ENCODE data around the gene RAB7B.

The RAB7B gene

DNA sequence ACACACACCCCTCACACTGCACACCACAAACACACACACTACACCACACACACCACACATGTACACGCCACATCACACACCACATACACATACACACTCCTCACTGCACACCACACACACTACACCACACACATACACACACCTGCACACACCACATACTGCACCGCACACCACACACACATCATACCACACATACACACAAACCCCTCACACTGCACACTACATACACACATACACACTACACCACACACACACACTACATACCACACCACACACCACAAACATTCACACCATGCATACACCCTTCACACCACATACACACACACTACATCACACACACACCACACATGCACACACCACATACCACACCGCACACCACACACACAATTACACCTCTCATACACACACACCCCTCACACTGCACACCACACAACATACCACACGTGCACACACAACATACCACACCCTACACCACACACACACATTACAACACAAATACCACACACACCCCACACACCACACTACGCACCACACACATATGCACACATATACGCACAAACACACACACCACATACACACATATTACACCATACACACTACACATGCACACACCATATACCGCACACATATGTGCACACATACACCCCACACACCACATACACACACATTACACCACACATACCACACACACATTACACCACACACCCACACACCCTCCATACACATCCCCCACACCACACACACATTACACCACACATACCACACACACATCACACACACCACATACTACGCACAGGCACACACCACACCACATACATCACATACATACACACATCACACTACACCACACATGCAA is 29.6 kb downstream of the RAB7B start:
- DNase-seq (ENCODE audit: low read depth), result no peak

DNA sequence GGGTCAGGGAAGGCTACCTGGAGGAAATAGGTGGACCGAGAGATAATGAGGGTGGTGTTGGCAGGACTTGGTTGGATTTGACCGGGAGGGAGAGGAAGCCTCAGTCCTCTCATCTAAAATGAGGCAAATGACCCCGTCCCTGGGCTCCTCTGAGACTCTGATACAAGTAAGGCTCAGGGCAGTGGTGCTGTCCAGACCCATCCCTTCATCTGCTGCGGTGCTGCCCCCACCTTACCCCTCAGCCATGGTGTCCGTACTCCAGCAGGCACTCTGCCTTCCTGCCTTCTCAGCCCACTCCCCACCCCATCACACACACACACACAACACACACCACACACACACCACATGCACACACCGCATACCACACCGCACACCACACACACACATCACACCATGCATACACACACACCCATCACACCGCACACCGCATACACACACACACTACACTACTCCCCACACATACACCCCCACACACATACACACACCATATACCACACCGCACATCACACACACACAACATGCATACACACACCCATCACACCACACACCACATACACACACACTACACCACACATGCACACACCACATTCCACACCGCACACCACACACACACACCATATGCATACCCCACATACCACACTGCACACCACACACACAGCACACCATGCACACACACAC is 30.6 kb downstream of the RAB7B start:
- no peak for DNase-seq (ENCODE audit: low read depth)

DNA sequence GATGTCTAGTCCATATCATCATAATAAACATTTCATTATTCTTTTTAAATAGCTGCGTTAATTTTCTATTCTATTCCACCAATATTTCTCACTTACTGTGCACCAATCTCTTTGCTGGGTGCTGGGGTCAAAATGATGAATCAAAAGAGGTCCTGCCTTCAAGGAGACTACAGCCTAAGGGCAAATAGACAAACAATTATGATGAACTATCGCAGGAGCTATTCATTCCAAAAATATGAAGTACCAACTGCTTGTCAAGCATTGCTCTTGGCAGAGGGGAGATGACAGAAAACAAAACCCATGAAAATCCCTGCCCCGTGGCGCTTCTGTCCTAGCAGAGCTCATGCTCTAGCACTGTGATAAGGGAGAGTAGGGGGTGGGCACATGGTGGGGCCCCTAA is 31.1 kb downstream of the RAB7B start:
- no peak for DNase-seq (ENCODE audit: low read depth)

DNA sequence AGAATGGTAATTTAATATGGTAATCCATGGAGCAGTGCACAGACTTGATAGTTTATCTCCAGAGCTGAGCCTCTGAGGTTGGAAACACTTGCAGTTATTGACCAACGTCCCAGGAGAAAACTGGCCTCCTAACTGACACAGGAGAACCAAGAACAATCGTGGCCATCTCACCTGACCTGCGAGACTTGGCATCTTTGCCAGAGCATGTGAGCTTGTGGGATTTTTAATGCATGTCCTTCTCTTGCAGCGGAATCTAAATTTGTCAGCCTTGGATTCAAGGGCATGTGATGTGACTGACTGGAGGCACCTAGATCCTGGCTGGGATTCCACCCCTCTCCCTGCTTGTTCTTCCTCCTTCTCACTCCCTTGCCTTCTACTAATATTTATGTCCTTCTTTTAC is 32.1 kb downstream of the RAB7B start:
- no peak for DNase-seq (ENCODE audit: low read depth)

DNA sequence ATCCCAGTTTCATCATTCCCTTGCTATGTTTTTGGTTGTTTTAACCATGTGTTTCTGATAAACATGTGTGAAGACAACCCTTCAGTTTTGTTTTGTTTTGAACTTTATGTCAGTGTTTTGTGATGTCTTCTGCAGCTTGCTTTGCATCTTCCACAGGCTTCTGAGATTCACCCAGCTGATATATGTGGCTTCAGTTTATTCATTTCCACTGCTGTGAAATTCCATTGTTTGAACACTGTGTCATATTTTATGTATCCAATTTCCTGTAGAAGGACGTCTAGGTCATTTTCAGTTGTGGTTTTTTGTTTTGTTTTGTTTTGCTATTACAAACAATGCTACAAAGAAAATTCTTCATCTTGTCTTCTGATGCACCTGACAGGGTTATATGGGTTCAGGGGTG is 32.7 kb downstream of the RAB7B start:
- no peak for DNase-seq (ENCODE audit: low read depth)

DNA sequence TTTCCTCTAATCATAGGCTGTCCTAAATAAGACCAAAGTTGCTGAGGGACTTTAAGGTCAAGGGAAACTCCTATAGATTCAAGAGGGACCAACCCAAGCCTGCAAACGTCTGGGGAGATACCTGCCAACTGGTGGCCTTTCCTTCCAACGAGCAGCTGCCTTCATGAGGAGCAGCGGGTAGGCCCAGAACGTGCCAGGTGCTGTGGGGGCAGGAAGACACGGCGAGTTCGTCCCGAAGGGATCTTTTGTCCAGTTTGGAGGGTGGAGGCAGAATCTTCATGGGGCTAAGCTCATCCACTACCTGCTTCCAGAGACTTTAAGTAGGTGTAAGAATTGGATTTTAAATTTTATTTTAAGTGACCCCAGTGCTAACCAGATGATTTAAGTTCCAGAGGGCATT is 34.0 kb downstream of the RAB7B start:
- no peak for DNase-seq (ENCODE audit: low read depth)

DNA sequence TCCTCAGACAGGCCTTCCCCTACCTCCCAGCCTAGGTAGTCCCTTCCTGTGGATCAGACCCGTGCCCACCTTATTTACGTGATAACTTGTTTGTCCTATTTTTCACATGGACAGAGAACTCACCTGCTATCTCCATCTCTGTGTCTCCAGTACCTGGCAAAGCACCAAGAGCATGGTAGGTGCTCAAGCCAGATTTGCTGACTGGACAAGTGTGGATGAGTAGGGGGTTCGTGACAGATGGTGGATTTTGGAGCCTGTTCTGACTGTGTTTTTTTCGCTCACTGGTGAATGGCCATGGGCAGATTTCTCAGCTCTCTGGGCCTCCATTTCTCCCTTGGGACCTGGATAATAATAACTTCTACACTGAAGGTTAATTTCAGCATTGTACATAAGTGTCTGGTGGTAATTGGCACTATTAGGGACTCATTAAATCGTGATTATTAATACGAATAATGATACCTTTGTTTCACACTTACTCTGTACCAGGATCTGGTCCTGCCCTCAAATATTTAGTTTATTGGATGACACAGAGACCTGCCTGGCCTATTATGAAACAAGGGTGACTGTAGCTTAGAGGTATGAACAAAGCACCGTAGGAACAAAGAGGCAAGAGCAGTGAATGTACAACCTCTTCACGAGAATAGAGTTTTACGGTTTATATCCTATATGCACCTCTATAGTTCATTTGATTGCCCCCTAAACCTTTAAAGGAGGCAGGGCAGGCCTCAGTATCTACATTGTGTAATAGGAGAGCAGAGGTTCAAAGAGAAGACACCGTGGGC is 35.5 kb downstream of the RAB7B start:
- DNase-seq (ENCODE audit: low read depth), result no peak

DNA sequence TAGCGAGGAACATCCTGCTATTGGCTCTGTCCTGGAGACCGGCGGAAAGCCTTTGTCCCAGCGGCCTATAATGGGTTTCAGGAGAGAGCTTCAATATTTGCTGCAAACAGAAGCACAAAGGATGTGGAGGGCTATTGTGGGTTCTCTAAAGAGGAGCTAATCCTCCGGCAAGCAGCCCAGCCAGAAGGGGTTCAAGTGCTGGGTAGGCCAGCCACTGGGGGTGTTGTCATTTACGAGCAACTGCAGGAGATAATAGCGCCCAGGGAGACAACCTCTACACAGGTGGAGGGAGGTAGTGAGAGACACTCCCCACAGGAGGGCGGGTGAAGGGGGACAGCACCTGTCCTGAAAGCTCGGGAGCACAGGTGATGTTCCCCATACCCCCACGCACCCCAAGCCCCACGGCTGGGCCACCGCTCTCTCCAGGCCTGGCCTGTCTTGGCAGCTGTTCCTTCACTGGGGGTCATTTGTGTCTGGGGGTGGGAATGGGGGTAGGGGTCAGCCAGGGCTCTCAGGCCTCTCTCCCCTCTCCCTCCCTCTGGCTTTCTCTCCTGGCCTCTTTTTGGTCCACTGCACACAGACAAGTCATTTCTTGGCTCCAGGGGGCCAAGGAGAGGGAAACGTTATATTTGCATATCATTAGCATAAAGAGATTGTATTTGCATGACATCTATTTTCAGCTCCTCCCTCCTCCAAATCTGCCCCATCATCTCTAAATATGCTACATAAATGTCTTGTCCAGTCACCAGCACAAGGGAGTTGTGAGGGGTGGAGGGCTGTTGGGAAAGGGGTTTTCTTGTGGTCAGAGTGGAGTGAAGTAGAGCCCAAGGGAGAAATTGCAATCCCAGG is 37.9 kb downstream of the RAB7B start:
- DNase-seq (ENCODE audit: low read depth), result no peak

DNA sequence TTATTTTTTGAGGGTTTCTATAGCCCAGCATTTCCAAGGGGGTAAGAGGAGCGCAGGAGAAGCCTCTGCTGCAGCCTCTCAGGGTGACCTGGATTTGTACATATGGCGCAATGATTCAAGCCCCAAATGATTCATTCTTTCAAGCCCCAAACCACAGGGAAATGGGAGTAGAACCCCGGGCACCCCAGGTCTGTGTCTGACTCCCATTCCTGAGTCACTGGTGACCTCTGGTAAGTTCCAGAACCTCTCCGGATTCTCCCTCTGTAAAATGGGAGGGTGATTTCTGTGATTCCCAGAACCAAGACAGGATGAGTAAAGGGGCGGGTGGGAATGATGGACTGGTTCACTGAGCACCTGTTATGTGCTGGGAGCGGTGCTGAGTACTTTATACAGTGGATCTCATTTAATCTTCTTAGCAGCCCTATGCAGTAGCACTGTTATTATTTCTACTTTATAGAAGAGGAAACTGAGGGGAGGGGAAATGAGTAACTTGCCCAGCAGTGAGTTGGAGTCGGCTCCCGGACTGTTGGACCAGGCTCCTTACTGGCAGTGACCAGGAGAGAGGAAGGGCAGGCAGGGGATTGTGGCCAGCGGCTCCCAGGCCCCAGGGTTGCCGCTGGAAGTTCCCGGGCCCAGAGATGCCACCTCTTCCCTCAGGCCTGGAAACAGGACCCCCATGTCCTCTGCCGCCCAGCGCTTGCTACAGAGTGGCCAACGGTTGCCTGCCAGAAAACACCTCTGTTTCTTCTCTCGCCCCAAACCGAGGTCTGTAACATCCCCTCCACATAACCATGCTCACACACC is 39.6 kb downstream of the RAB7B start:
- no peak for DNase-seq (ENCODE audit: low read depth)

DNA sequence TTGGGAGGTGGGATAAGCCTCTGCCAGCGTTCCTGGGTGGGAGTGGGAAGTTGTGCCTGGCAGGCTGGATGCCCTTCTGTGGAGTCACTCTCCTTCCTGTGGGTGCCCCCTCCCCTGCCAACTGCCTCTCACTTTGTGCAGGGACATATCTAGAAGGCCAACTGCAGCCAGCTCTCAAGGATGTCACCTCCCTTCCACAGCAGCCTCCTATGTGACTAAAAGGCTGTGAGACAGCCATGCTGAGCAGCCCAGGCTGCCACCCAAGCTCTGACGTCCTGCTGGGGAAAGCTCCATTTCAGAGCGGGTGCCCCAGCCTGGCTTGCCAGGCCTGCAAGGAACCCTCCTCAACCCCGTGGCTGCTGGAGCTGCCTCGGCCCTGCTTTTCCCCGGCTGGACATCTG is 40.4 kb downstream of the RAB7B start:
- DNase-seq (ENCODE audit: low read depth), result no peak

DNA sequence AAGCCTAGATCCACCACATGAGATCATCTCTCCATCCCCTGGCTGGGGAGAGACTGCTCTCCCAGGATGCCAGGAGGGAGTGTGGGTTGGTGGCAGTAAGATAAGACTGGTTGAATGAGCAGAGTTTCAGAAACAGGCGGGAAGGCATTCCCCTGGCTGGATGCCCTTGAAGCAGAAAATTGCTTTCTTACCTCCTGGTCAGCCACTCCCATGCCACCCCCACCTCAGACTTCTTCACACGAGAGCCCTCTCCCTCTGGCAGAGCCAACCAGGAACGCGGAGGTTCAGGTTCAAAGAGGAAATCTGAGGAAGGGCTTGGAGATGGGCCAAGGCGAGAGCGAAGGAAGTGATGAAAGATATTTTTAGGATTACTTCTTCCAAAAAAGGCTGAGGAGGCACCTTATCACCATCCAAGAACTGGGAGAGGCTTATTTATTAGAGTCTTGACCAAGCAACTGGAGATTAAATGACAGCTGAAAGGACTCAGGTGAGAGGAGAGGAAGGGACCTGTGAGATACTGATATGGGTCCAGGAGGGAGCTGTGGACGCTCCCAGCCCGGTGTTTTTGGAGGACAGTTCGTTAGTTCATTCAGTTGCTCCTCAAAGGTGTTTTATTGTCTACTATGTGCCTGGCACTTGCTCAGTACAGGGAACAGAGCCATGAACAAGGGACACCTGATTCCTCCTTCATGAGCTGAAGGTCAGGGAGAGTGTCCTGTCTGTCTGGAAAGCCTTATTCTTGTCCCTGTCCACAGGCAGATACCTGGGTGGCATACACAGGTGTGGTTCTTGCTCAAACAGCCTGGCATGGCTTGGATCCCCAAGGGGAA is 41.0 kb downstream of the RAB7B start:
- DNase-seq (ENCODE audit: low read depth), result no peak

DNA sequence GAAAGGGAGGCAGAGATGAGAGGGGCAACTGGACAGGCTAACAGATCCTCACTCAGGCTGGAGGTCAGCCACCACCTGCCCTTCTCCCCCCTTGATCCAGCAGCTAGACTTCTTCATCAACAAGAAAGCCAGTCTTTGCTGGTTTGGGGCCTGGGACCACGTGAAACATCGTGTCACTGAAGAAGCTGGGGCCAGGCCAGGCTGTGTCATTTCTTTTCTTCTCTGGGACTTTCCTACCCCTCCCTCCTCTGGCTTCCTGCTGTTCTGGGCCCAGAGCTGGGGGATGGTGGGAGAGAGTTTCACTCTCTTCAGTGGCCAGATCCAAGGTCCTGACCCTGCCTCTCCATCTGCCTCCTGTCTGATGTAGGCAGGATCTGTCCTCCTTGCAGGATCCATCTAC is 41.8 kb downstream of the RAB7B start:
- DNase-seq (ENCODE audit: low read depth), result no peak

DNA sequence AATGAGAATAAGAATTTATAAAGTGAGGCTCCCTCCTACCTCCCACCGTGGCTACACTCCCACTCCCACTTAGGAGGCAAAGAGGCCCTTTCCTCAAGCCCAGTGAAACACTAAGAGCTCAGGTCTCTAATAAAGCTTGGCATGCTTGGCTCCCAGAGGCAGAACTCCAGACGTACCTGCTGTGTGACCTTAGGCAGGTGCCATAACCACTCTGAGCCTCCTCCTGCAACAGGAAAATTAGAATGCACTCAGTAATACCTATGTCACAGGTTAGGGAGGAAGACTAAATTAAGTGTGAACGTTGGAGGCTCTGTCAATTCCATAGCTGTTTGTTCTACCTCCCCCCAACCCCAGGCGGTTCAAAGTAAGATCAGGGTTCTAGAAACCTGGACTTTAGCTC is 43.4 kb downstream of the RAB7B start:
- DNase-seq (ENCODE audit: low read depth), result no peak

DNA sequence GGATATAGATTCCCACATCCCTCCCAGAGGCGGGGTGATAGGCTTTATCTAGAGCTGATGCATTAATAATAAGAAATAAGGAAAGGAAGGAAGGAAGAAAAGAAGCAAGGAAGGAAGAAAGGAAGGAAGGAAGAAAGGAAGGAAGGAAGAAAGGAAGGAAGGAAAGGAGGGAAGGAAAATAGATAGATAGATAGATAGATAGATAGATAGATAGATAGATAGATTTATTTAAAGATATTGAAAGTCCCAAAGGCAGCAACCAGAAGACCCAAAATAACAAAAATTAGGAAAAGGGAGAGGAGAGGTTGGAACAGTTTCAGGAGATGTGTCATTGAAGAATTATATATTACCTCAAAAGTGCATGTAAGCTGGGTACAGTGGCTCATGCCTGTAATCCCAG is 47.7 kb downstream of the RAB7B start:
- no peak for DNase-seq (ENCODE audit: low read depth)

DNA sequence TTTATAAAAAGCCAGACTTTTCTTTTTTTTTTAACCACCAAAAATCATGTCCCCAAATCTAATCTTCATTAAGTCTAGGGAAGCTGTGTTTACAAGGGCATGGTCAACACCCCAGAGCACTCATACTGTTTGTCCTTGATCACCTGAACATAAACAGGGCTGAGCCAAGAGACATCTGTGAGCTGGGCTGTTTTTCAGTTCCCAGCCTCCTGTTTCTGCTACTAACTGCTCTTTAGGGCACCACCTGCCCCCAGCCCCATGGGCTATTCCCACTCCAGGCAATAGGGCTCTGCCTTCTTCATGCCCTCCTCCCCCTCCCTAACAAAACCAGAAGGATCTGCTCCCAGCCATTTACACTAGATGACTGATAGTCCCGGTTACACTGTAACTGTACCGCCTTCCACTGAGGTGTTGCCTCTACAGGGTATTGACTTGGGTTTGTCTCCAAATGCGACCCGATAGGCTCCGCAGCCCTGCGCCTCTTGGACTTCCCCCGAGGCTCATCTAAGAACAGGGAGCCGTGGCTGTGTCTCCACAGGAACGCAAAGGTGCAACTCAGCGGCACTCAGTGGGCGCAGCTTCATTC is 48.3 kb downstream of the RAB7B start:
- no peak for DNase-seq (ENCODE audit: low read depth)

DNA sequence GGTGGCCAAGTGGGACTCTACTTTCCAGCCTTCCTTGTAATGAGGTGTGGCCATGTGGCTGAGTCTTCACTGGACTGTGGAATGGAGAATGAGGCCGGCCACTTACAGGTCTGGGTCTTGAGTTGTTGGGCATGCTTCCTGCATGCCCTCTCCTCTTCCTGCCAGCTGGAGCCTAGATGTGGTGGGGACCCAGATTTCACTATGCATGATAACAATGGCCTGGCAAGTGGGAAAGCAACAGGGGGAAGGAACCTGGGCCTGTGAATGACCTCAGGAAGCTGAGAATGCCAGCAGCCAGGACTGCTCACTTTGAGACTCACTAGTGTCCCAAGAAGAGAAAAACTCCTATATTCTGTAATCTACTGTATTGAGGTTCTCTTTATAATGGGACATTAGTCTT is 51.4 kb downstream of the RAB7B start:
- no peak for DNase-seq (ENCODE audit: low read depth)

DNA sequence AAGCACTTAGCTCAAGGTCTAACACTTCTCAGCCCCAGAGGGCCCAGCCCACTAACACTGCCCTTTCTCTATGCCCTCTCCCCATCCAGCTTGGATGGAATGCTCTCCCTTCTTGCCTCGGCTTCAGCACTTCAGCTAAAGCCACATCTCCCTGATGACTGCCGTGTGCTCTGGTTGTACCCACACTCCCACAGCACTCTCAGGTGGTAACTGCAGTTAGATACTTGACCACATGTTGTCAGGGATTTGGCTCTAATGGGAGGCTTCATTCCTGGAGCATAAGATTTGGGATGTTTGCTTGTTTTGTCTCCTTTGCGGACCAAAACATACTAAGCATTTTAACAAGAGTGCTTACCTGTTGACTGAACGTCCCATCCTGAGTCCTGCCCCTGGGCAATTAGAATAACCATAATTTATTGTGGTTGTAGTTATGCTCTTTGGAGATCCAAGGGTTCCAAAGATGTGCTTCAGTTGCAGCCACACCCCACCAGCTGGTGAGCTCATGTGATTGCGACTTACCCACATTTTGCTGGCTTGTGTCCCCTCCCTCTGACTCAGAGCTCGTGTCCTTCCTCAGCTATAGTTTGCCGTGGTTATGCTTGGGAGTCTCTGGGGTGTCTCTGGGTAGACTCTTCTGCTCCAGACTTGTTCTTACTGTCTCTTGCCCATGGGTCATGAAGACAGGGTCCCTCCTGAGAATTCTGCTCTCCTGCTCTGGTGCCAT is 52.2 kb downstream of the RAB7B start:
- no peak for DNase-seq (ENCODE audit: low read depth)

DNA sequence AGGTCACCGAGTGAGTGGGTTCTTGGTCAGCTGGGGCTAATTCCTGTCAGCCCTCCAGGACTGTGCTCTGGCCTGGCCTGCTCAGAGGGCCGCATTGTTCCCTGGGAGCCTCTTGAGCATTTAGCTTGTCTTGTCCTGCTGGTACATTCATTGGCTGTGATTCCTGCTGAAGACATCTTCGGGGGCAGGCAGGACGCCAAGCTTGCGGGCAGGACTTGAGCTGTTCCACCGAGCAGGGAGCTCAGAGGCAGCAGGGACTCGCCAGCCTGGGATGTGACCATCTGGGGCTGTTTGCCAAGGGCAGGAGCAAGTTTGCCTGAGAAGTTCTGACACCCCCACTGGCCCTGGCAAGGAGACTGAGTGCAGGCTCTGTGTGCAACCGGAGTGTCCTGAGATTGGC is 52.9 kb downstream of the RAB7B start:
- no peak for DNase-seq (ENCODE audit: low read depth)

DNA sequence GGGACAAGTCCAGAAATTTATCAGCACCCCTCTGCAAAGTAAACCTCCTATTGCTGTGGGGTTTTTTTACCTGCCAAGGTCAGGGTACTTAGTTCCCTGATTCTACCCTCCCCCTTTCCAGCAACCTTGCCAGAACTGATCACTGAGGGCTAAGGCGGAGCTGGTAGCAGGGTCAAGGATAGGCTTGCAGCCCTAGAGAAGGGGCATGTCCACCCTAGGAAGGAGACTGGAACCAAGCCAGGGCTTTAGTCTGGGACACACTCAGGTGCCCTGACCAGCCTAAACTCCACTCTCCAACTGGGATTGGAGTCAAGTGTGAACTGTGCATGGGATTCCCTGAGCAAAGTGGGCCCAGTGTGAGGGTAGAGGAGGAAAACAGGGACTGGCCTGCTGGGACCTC is 53.4 kb downstream of the RAB7B start:
- DNase-seq (ENCODE audit: low read depth), result no peak
